Suprapubic skin (tissue), 4 donors: Measurements from ENCODE around the gene PLCD1.

Experiments used
- POLR2A ChIP-seq, 2 donors: fragments of 450-650 bp; IDR thresholded peaks; one replicate each; pipeline ENCODE4 v1.6.1; 2017; ENCODE audit warnings: antibody characterized with exemption in 2 of 2, mild to moderate bottlenecking in 2 of 2, moderate library complexity in 2 of 2
- POLR2AphosphoS5 ChIP-seq, 3 donors: sonication (generic); formaldehyde crosslinking; IDR thresholded peaks; one replicate each; pipeline ENCODE4 v1.6.1; 2017; ENCODE audit warnings: antibody characterized with exemption in 3 of 3
- TF ChIP-seq, protein P1 (sequence below), 2 donors: fragments of 200-600 bp in 1 of 2; fragments of 450-650 bp in 1 of 2; sonication (generic) in 1 of 2; IDR thresholded peaks; one replicate each; pipeline ENCODE4 v1.5.1; 2016 to 2019; ENCODE audit warnings: antibody characterized with exemption in 2 of 2, mild to moderate bottlenecking in 1 of 2, moderate library complexity in 1 of 2

DNA sequence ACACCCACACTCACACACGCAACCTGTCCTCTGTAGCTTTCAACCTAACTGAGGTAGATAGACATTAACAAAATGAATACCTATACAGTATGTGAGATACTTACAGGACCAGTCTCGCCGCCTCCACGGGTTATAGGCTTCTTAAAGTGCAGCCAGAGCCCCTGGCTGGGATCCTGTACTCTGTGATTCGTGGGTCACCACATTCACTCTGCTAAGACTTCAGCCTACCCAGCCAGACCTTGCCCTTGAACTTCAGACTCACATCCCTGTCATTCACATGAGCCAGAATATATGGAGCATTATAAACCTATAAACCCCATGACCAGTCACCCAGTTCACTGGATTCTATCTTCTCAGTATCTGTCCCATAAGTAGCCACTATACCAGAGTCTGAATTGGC is 11.0 kb upstream of the PLCD1 start:
- TF ChIP-seq POLR2AphosphoS5 (IDR thresholded peaks at IDR 0.05) = no peak
- TF ChIP-seq POLR2A (IDR thresholded peaks at IDR 0.05) = no peak
- TF ChIP-seq, protein P1, sequence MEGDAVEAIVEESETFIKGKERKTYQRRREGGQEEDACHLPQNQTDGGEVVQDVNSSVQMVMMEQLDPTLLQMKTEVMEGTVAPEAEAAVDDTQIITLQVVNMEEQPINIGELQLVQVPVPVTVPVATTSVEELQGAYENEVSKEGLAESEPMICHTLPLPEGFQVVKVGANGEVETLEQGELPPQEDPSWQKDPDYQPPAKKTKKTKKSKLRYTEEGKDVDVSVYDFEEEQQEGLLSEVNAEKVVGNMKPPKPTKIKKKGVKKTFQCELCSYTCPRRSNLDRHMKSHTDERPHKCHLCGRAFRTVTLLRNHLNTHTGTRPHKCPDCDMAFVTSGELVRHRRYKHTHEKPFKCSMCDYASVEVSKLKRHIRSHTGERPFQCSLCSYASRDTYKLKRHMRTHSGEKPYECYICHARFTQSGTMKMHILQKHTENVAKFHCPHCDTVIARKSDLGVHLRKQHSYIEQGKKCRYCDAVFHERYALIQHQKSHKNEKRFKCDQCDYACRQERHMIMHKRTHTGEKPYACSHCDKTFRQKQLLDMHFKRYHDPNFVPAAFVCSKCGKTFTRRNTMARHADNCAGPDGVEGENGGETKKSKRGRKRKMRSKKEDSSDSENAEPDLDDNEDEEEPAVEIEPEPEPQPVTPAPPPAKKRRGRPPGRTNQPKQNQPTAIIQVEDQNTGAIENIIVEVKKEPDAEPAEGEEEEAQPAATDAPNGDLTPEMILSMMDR (IDR thresholded peaks at IDR 0.05) = no peak
